Measurements from ENCODE around the gene NNAT.

Gene NNAT

GRCh38 chr20:37558779-37559178, 37.7 kb downstream of the NNAT start:
- Histone ChIP-seq H3K4me2 (no peak overlapping the region), H3K4me1 (ENCODE audit: low read depth, poor library complexity, severe bottlenecking) (no peaks in the 10 kb centered on the region), H3K4me3 (IDR thresholded peaks at IDR 0.05; ENCODE audit: insufficient read depth, low read depth, low read length) (no peak overlapping the region), H3K36me3 (ENCODE audit: insufficient read depth) (no peaks in the 10 kb centered on the region), H2AFZ (ENCODE audit: low read depth) (no peak overlapping the region), H3K27ac (no peak overlapping the region), H3K79me2 (ENCODE audit: insufficient read depth, low read depth) (no peaks in the 10 kb centered on the region), H3K9ac (no peak overlapping the region), H3K27me3 (ENCODE audit: insufficient read depth, low read depth) (no peaks in the 10 kb centered on the region), H4K20me1 (ENCODE audit: insufficient read depth) (no peaks in the 10 kb centered on the region)
- TF ChIP-seq, protein P1, sequence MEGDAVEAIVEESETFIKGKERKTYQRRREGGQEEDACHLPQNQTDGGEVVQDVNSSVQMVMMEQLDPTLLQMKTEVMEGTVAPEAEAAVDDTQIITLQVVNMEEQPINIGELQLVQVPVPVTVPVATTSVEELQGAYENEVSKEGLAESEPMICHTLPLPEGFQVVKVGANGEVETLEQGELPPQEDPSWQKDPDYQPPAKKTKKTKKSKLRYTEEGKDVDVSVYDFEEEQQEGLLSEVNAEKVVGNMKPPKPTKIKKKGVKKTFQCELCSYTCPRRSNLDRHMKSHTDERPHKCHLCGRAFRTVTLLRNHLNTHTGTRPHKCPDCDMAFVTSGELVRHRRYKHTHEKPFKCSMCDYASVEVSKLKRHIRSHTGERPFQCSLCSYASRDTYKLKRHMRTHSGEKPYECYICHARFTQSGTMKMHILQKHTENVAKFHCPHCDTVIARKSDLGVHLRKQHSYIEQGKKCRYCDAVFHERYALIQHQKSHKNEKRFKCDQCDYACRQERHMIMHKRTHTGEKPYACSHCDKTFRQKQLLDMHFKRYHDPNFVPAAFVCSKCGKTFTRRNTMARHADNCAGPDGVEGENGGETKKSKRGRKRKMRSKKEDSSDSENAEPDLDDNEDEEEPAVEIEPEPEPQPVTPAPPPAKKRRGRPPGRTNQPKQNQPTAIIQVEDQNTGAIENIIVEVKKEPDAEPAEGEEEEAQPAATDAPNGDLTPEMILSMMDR (conservative IDR thresholded peaks at IDR 0.05; ENCODE audit: low read depth, low read length): no peak

- TF ChIP-seq, protein P1 (conservative IDR thresholded peaks at IDR 0.05; ENCODE audit: low read depth, low read length): no peak
- no peak overlapping the region for H3K4me3 ChIP-seq (IDR thresholded peaks at IDR 0.05; ENCODE audit: insufficient read depth, low read depth, low read length)
- no peaks in the 10 kb centered on the region for H4K20me1 ChIP-seq (ENCODE audit: insufficient read depth)
- H3K4me2 ChIP-seq: no peak overlapping the region
- no peaks in the 10 kb centered on the region for H3K36me3 ChIP-seq (ENCODE audit: insufficient read depth)
- H2AFZ ChIP-seq (ENCODE audit: low read depth): no peak overlapping the region
- H3K27ac ChIP-seq: no peak overlapping the region
- H3K27me3 ChIP-seq (ENCODE audit: insufficient read depth, low read depth): no peaks in the 10 kb centered on the region
- no peak overlapping the region for H3K9ac ChIP-seq
- no peaks in the 10 kb centered on the region for H3K4me1 ChIP-seq (ENCODE audit: low read depth, poor library complexity, severe bottlenecking)
- H3K79me2 ChIP-seq (ENCODE audit: insufficient read depth, low read depth): no peaks in the 10 kb centered on the region
These were observed 38.4 kb downstream of the NNAT start for GRCh38 chr20:37559312-37560027.

- Histone ChIP-seq H3K4me2 (no peak overlapping the region), H4K20me1 (ENCODE audit: insufficient read depth) (no peaks in the 10 kb centered on the region), H3K9ac (no peak overlapping the region), H3K4me1 (ENCODE audit: low read depth, poor library complexity, severe bottlenecking) (no peaks in the 10 kb centered on the region), H3K4me3 (IDR thresholded peaks at IDR 0.05; ENCODE audit: insufficient read depth, low read depth, low read length) (no peak overlapping the region), H3K27me3 (ENCODE audit: insufficient read depth, low read depth) (peaks cover 7% of the 10 kb centered on the region), H3K79me2 (ENCODE audit: insufficient read depth, low read depth) (no peaks in the 10 kb centered on the region), H2AFZ (ENCODE audit: low read depth) (no peak overlapping the region), H3K27ac (no peak overlapping the region), H3K36me3 (ENCODE audit: insufficient read depth) (no peaks in the 10 kb centered on the region)
- TF ChIP-seq, protein P1 (conservative IDR thresholded peaks at IDR 0.05; ENCODE audit: low read depth, low read length): no peak
These were observed 39.6 kb downstream of the NNAT start for GRCh38 chr20:37560629-37561028.

DNA sequence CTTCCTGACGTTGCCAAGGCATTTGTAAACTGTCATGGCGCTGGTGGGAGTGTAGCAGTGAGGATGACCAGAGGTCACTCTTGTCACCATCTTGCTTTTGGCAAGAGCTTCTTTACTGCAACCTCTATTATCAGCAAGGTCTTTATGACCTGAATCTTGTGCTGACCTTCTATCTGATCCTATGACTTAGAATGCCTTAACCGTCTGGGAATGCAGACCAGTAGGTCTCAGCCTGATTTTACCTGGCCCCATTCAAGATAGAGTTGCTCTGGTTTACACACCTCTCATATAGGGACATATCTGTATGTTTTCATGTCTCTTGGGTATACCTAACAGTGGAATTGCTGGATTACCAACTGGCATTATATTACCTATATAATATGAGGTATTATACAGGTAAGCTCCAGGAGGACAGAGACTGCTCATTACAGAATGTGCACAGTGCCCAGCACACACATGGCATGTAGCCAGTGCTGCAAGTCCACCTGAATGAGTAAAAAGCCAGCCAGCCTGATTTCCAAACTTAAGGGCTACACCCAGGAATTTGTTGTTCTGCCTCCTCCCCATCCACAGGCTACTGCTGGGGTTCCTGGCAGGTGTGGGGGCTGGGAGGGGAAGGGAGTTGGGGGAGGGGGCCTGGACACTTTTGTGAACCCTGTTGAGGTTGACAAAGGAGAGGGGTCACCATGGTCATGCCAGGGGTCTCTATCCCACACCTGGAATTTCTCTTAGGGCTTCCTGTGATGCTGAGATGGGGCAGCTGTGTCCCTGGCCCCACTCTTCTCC, 41.8 kb downstream of the NNAT start:
- no peak overlapping the region for H3K9ac ChIP-seq
- no peak overlapping the region for H3K4me3 ChIP-seq (IDR thresholded peaks at IDR 0.05; ENCODE audit: insufficient read depth, low read depth, low read length)
- no peaks in the 10 kb centered on the region for H3K4me1 ChIP-seq (ENCODE audit: low read depth, poor library complexity, severe bottlenecking)
- no peak overlapping the region for H3K4me2 ChIP-seq
- H4K20me1 ChIP-seq (ENCODE audit: insufficient read depth): no peaks in the 10 kb centered on the region
- no peak overlapping the region for H3K27ac ChIP-seq
- H3K36me3 ChIP-seq (ENCODE audit: insufficient read depth): no peaks in the 10 kb centered on the region
- H2AFZ ChIP-seq (ENCODE audit: low read depth): no peak overlapping the region
- TF ChIP-seq, protein P1 (conservative IDR thresholded peaks at IDR 0.05; ENCODE audit: low read depth, low read length): no peak
- H3K27me3 ChIP-seq (ENCODE audit: insufficient read depth, low read depth): peaks cover 7% of the 10 kb centered on the region
- H3K79me2 ChIP-seq (ENCODE audit: insufficient read depth, low read depth): no peaks in the 10 kb centered on the region
